Midbrain (tissue), 1 donor: Measurements from ENCODE around the gene KCNE3.

ENCODE experiments used
- DNase-seq: peaks from one replicate; lab custom pipeline; 2025; lab: John Stamatoyannopoulos, UW

Gene KCNE3, protein sequence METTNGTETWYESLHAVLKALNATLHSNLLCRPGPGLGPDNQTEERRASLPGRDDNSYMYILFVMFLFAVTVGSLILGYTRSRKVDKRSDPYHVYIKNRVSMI

DNA sequence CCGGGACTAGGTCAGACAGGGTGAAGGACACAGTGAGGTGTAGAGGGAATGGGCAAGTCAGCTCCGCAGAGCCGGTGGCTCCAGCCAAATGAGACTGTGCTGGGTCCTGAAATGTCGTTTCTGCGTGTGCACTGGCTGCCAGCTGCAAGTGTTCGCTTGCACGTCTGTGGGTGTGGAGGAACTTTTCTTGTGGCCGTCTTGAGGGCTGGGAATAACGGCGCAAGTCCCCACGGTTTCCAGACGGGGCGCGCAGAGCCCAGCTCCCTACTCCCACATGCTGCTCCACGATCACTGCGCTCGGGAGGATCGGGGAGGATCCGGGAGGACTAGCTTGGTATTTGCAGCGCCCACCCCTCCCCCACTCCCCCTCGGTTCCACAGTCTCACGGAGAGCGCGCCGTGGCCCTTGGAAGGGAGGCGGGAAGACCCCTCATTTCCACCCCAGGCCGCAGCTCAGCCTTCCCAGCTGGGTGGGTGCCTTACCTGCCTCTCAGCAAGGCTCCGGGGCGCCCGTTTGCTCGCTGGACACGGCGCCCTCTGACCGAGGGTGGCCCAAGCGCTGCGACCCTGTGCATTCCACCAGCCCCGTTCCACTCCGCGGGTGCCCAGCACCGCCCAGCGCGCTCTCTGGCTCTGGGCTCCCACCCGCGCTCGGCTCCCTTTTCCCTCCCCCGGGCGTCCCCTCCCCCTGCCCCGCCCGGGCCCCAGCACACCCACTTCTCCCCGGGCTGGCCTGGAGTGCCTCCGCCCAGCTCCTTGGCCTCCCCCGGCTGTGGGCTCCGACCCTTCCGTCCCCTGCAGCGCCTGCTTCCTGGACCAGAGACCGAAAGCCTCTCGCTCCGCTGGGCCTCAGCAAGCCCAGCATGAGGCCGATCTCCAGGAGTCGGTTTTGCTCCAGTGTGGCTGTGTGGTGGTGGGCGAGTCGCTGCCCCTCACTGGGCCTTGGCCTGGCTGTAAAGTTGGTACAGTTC is at the start of gene KCNE3:
Gene KCNE3, minus strand, starts transcription at position 634 of the 970 bp plus-strand sequence. CDS start 9,986 bp downstream, outside the sequence.
- no peak for DNase-seq

DNA sequence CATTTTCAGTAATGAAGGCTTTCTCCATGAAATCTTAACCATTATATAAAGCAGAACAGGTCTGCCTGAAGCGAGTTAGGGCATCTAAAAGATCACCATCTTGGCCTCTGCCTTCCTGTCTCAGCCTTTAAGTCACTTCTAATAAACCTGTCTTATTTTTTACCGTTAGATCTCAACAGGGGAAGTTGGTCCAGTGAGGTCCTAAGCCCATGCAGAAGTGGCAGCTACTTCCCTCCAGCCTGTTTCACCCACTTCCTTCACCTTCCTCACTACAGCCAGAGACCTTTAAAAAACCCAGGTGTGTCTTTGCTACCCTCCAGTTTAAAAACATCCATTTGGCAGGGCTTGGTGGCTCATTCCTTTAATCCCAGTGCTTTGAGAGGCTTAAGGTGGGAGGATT is 40.2 kb upstream of the KCNE3 start:
- no peak for DNase-seq

DNA sequence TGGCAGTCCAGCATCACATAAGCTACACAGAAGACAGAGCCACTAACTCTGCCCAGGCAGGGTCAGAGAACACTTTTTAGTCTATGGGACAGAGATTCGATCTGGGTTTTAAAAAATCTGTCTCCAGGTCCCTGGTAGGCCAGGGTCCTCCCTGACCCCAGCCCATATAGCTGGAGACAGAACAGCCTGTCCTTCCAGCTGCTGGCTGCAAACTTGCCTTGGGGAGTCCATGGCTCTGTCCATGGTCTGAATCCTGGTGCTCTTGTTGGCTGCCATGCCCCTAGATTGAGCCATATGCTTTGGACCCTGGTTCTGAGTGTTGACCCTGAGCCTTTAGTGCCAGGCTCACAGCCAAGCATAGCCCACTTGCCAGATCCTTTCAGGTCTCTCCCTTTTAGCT is 39.5 kb upstream of the KCNE3 start:
- no peak for DNase-seq

DNA sequence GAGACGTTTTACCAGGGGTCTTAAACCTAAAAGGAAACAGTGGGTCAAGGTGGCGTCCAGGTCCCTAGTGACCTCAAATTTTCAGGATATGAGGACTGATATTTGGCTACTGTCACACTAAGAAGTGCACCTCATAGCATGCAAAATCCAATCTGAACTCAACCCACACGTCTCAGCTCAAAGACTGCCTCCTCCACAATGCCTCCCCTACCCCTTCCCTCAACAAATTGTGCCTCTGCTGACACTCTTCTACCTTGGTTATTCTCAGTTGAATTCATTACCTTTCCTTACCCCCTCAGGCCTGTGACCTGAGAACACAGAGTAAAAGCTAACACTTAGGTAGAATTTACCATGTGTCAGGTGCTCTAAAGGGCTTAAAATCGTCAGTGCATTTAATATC is 38.6 kb upstream of the KCNE3 start:
- DNase-seq = no peak

DNA sequence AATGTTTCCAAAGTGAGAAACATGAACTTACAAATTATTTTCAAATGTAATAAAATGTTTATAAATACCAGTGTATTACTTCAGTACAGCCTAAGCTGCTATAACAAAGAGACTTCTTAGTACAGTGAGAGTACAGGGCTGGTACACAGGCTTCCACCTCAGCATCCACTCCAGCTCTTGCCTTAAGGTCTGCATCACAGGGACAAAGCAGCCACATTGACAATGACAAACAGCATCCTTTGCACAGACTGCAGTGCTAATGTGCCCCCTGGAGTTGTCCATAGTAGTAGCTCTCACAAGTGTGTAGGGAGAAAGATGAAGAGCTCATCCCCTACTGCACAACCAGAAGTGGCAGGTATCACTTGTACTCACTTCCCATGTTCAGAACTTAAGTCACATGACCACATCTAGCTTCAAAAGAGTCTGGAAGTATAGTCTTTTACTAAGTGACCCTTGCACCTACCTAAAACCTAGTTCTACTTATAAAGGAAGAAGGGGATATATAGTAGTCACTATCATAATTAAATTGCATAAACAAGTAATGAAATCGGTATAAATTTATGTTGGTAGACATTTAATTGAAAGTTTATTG is 36.8 kb upstream of the KCNE3 start:
- no peak for DNase-seq

DNA sequence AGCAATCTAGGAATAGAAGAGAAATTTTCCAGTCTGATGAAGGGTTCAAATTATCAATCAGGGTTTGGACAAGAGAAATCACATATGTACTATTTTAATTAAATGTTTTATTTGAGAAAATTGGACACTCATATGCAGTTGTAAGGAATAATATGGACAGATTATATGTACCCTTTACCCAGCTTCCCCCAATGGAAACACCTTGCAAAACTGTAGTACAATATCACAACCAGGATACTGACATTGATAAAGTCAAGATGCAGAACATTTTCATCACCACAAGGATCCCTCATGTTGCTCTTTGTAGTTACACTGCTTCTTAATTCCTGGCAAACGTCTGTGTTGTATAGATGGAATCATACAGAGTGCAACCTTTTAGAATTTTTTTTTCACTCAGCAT is 27.6 kb upstream of the KCNE3 start:
- no peak for DNase-seq

DNA sequence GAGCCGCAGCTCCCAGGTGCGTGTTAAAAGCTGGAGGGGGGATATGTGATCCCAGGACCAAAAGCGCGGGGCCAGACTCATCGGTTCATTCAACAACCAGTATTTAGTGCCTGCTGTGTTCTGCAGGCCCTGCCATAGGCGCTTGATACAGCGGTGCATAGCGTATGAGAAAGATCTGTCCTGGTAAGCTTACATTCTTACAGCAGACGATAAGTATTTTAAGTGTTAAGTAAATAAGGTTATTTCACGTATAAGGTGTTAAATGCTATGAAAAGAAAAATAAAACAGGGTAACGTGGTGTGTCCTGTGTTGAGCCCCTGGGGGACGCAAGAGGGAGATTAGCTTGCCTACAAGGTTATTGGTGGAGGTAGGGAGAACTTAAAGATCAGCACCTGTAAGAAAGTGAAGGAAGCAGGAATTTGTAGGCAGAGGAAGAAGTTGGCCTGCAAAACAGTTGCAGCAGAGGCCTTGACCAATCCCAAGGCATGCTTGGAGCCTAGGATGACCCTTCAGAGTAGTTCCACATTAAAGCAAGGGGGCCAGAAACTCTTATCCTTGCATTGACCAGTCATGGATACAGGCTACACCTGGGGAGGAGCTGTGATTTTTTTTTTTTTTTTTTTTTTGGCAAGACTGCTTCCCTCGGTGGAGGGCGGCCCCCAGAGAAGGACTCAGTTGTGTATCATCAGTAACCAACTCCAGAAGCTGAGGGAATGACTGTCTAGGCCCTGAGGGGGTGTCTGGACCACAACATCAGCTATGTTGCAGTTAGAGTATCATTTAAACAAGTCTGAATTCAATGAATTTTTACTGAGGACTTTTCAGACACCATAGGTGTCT is 26.7 kb upstream of the KCNE3 start:
- no peak for DNase-seq

DNA sequence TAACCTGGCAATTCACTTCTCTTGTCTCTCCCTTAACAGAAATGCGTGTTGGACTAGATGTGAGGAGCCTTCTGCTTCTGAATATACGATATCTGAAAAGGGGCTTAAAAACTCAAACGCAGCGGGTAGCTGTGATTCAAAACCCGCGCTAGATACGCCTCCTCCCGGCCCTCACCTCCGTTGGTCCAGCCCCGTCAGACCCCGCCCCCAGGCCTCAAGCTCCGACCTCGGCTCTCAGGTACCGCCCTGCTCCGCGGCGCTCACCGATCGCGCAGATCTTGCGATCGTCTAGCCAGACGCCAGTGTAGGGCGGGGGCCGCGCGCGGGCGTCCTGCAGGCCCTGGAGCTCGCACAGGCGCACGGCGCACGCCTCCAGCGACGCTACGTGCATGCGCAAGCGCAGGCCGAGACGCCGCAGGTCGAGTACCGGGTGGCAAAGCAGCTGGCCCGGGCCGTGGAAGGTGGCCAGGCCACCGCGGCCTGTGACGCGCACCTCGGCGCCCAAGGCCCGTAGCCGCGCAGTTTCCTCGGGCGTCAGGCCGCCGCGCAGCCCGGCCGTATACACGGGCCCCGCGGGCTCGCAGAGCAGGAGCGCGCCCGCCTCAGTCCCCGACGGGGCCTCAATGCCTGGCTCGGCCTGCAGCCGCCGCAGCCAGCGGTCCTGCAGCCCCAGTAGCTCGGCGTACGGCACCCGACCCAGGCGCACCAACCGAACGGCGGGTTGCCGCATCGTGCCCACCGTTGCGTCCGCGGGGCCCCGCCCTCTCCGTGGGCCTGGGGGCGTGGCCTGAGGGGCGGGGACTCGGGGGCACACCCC is 25.8 kb upstream of the KCNE3 start, which contains the start of gene LIPT2:
Gene LIPT2, minus strand, starts transcription at position 751 of the 817 bp plus-strand sequence. Its CDS starts 21 bp downstream, at position 730.
- DNase-seq = peak; percentile 93

DNA sequence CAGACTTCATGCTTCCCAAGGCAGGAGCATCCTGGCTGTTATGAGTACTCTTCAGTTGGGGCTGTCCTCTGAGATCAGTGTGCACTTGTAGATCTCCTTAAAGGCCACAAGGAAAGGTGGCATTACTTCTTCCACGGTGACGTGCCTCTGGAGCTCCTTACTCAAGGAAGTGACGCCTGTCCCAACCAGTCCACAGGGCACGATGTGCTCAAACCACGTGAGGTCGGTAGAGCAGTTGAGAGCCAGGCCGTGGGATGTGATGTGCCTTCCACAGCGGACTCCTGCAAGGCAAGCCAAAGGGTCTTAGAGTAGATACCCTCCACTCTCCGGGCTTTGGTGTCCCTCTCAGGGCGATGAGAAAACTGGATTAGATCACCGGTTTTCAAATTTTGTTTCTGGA is 24.7 kb upstream of the KCNE3 start:
- DNase-seq = no peak

DNA sequence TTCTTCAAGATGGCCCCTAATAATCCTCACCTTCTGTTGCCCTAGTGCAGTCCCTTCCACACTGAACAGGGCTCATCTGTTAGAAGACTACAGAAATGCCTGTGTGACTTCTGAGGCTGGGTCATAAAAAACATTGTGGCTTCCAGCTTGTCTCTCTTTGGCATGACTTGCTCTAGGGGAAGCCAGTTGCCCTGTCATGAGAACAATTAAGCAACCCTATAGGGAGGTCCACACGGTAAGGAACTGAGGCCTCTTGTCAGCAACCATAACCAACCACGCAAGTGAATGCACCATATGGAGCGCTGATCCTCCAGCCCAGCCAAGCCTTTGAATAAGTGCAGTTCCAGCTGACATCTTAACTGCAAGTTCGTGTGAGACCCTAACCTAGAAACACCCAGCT is 23.6 kb upstream of the KCNE3 start:
- no peak for DNase-seq

DNA sequence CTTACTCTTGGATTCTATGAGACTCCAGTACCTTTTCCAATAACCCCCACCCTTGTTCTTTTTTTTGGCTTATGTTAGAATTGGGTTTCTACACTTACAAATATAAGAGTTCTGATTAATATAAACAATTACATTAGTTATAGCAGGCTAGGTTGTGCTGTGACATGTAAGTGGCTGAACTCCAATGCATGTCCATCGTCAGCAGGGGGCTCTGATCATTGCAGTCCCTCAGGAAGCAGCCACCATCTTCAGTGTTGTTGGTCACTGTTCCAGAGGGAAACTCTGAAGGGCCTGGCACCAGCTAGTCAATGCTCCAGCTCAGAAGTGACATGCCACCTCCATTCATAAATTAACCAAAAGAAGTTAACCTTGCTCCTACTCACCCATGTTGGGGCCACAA is 20.5 kb upstream of the KCNE3 start:
- no peak for DNase-seq

DNA sequence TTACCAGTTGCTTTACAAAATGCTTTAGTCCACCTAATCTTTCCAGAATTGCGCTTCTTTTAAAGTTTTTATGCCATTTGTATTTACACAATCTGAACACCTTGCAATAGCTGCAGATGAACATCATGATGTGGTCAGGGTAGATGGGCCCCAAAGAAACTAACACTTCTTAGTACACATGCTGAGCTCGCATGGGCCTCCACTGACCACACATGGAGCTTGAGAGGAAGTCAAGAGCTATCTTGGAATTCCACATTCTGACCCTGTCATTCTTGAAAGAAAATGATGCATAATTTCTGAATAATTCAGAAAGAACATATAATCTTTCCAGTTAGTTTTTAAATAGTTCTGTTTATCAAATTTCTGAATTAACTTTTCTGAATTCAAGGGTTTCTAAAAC is 18.5 kb upstream of the KCNE3 start:
- no peak for DNase-seq

DNA sequence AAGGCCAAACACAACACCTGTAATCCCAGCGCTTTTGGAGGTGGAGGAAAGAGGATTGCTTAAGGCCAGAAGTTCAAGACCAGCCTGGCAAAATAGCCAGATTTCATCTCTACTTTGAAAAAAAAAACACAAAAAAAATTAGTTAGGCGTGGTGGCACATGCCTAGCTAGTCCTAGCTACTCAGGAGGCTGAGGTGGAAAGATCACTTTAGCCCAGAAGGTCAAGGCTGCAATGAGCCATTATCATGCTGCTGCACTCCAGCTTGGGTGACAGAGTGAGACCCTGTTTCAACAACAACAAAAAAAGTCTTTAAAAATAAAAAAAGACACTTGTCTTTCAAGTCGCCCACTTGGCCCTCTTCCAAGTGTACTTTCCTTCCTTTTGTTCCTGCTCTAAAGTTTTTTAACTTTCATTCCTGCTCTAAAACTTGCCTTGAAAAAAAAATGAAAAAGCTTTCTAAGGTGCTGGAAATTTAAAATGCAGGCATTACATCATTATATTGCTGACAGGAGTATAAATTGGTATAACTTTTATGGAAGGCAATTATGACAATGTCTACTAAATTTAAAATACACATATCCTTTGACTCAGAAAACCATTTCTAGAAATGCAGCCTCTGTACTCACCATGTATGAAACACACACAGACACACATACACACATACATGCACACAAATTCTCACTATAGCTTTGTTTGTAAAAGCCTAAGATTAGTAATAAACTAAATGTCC is 13.5 kb upstream of the KCNE3 start:
- DNase-seq = no peak

DNA sequence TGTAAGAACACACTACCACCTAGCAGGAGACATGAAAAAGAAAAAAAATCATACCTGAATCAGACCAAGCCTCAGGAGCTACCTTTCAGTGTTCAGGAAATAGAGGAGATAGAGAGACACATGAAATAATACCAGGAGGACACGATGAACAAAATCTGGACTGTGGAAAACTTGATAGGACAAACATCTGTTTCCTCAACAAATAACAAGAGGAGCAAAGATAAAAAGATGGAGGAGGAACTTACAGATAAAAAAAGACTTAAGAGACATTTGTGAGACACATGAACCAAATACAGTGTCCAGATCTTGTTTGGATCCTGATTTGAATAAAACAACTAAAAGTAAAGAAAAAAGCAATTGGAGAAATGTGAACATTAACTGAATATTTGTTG is 12.4 kb upstream of the KCNE3 start:
- no peak for DNase-seq

DNA sequence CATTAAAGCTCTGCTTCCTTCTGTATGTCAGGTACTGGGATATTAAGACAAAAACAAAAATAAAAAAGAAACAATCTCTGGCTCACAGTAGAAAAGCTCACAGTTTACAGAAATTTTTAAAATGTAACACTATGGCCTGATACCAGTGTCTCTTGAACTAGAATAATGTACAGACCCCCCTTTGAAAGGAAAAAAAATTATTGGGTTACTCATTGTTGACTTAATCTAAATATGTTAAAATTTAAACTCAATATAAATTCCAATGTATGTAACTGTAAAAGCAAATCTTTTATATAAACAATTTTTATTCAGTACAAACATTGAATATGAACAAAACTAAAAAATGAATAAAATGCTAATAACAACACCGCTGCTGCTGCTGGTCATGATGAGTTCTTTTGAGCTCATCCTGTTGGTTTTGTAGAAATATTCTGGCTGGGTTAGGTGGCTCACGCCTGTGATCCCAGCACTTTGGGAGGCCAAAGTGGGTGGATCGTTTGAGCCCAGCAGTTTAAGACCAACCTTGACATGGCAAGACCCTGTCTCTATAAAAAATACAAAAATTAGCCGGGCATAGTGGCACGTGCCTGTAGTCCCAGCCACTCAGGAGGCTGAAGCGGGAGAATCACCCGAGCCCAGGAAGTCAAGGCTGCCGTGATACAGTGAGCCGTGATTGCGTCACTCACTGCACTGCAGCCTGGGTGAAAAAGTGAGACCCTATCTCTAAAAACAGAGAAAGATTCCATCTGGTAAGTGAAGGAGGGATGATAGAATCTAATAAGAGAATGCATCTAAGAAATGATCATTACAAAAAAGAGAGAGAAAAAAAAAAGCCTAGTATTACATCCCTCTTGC is 11.8 kb upstream of the KCNE3 start:
- DNase-seq = no peak

DNA sequence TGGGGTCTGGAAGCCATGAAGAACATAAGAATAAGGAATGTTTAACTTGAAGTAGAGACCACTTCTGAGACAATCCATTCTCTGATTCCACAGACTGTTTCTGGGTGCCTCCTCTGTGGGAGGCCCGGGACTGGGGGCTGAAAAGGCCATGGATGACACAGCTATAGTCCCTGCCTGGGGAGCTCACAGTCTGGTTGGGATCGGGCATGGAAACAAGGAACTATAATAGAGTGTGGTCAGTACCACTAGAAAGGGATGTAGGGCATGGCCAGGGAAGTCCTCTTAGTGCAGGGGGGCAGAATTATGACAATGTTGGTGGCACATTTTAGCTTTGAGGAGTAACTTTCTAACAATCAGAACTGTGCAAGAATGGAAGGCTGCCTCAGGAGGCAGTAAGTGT is 9.2 kb upstream of the KCNE3 start:
- DNase-seq = no peak

DNA sequence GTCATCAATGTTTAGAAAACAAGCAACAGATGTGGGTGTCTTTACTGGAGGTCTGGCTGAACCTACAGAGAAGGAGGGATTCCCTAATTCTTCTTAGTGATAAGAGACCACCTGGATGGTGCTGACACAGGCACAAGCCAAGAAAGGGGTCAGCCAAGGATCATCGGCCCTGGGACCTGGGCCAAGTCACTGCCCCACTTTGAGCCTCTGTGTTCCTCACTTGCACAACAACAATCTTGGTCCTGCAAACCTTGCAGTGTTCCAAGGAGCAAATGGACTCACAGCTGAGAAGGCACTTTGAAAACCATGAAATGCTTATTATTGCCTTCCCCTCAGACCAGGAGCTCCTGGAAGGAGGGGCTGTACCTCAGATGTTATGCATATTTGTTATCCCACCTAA is 7.0 kb upstream of the KCNE3 start:
- no peak for DNase-seq

DNA sequence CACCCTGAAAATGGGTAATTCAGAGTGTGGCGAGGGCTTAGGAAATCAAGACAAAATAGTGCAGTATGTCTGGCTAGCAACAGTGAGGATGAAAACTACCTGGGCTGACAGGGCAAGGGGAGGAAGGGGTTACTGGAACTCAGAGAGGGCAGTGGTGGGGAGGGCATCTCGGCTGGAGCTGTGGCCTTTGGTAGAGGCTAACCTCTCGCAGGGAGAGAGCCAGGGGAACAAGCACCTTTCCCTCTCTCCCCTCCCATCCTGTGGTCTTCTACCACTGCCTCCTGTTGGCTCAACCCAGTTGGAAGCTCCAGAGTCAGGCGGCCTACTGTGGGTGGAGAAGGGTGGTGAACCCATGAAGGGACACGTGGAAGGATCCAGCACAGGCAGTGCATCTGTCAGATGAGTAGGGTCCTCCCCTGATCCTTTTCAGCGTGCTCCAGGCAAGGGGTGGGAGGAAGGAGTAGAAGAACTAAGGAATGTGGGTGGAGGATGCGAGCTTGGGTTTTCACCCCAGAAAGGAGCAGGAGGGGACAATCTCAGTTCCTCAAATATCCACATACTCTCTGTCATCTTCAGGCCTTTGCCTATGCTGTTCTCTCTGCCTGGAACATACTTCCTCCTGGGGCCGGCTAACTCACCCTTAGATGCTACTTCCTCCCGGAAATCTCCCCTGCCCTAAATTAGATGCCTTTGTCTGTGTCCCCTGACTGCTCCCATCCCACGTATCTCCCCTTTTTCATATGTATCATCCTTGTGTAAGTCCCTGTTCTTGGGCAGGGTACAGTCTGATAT is 6.2 kb upstream of the KCNE3 start:
- no peak for DNase-seq
